Neural progenitor cell (in vitro differentiated cells): ENCODE data around the gene HDAC4. TPM values are rescaled to one million over a fixed set of nuclear protein-coding genes. Genes with fewer than 3 reads are reported as not detected.

Experiments
- DNase-seq: peaks from one replicate; pipeline ENCODE4 v3.0.0-alpha.2; 2016; ENCODE audit warnings: low spot score
- H2AFZ ChIP-seq: fragments of 200-600 bp; sonication (generic); replicated peaks from 2 replicates; pipeline ENCODE4 v1.6.1; 2016; ENCODE audit warnings: antibody characterized with exemption
- H3F3A ChIP-seq: fragments of 200-600 bp; sonication (generic); 2 replicates; pipeline ENCODE4 v1.6.1; 2016; ENCODE audit warnings: antibody characterized with exemption, low read depth
- H3K27ac ChIP-seq: fragments of 200-600 bp; sonication (generic); 2 replicates; pipeline ENCODE4 v1.5.1; 2016; ENCODE audit warnings: mild to moderate bottlenecking
- H3K27me3 ChIP-seq: fragments of 200-600 bp; sonication (generic); 2 replicates; pipeline ENCODE4 v1.6.1; 2016; ENCODE audit warnings: mild to moderate bottlenecking, moderate library complexity
- H3K36me3 ChIP-seq: fragments of 200-600 bp; sonication (generic); 2 replicates; pipeline ENCODE4 v1.5.1; 2016
- H3K4me1 ChIP-seq: fragments of 200-600 bp; sonication (generic); 2 replicates; pipeline ENCODE4 v1.6.1; 2016; ENCODE audit warnings: mixed run types
- H3K4me2 ChIP-seq: fragments of 200-600 bp; sonication (generic); 2 replicates; pipeline ENCODE4 v1.6.1; 2016
- H3K4me3 ChIP-seq: fragments of 200-600 bp; sonication (generic); 2 replicates; pipeline ENCODE4 v1.5.1; 2016
- H3K79me2 ChIP-seq: fragments of 200-600 bp; sonication (generic); 2 replicates; pipeline ENCODE4 v1.6.1; 2016; ENCODE audit warnings: low read depth
- H3K9ac ChIP-seq: fragments of 200-600 bp; sonication (generic); 2 replicates; pipeline ENCODE4 v1.6.1; 2016
- H3K9me3 ChIP-seq: fragments of 200-600 bp; sonication (generic); 2 replicates; pipeline ENCODE4 v1.5.1; 2016; ENCODE audit warnings: low read depth
- H4K20me1 ChIP-seq: fragments of 200-600 bp; sonication (generic); 2 replicates; pipeline ENCODE4 v1.6.1; 2016; ENCODE audit warnings: low read depth
- H3K27ac Mint-ChIP-seq: 3 replicates; pipeline ENCODE4 v1.8.0; 2021; ENCODE audit warnings: mixed read lengths
- H3K27me3 Mint-ChIP-seq: 2 replicates; pipeline ENCODE4 v1.8.0; 2022; ENCODE audit warnings: low read depth, mild to moderate bottlenecking, inconsistent platforms, moderate library complexity, mixed read lengths; ENCODE audit not compliant: insufficient read depth
- H3K36me3 Mint-ChIP-seq: 3 replicates; pipeline ENCODE4 v1.8.0; 2021; ENCODE audit warnings: mixed read lengths
- H3K4me1 Mint-ChIP-seq: 3 replicates; pipeline ENCODE4 v1.8.0; 2021; ENCODE audit warnings: mixed read lengths
- H3K4me3 Mint-ChIP-seq: 3 replicates; pipeline ENCODE4 v1.8.0; 2021; ENCODE audit warnings: mild to moderate bottlenecking, moderate library complexity, mixed read lengths
- H3K9me3 Mint-ChIP-seq: 3 replicates; pipeline ENCODE4 v1.8.0; 2020; ENCODE audit warnings: mixed read lengths
- EZH2 ChIP-seq: fragments of 200-600 bp; sonication (generic); IDR thresholded peaks from 2 replicates; pipeline ENCODE4 v1.6.1; 2017; ENCODE audit warnings: antibody characterized with exemption, mild to moderate bottlenecking, moderate library complexity
- EZH2phosphoT487 ChIP-seq: fragments of 200-600 bp; sonication (generic); IDR thresholded peaks from 2 replicates; pipeline ENCODE4 v1.6.1; 2017; ENCODE audit warnings: antibody characterized with exemption
- total RNA-seq: library from RNA; depleted of rRNA; stranded (reverse); fragments of >200 nt; gene quantifications from 2 replicates; pipeline ENCODE4 v1.2.3, GENCODE V29; 2015; ENCODE audit warnings: low replicate concordance
- TF ChIP-seq, protein P1 (sequence below): fragments of 200-600 bp; sonication (generic); IDR thresholded peaks from 2 replicates; pipeline ENCODE4 v1.5.1; 2017; ENCODE audit warnings: antibody characterized with exemption, mild to moderate bottlenecking

The HDAC4 gene
- total RNA-seq, 1 donor from 2014 or later: 36.0 TPM

- peaks cover under 1% of the 10 kb centered on the region for H3K9me3 ChIP-seq
- H3K4me3 ChIP-seq: no peak overlapping the region
- no peak for DNase-seq
- no peaks in the 10 kb centered on the region for H3K27me3 ChIP-seq
- H3K4me3 Mint-ChIP-seq: no peak overlapping the region
- no peak for TF ChIP-seq EZH2phosphoT487
- TF ChIP-seq, protein P1, sequence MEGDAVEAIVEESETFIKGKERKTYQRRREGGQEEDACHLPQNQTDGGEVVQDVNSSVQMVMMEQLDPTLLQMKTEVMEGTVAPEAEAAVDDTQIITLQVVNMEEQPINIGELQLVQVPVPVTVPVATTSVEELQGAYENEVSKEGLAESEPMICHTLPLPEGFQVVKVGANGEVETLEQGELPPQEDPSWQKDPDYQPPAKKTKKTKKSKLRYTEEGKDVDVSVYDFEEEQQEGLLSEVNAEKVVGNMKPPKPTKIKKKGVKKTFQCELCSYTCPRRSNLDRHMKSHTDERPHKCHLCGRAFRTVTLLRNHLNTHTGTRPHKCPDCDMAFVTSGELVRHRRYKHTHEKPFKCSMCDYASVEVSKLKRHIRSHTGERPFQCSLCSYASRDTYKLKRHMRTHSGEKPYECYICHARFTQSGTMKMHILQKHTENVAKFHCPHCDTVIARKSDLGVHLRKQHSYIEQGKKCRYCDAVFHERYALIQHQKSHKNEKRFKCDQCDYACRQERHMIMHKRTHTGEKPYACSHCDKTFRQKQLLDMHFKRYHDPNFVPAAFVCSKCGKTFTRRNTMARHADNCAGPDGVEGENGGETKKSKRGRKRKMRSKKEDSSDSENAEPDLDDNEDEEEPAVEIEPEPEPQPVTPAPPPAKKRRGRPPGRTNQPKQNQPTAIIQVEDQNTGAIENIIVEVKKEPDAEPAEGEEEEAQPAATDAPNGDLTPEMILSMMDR: no peak
- TF ChIP-seq EZH2: no peak
- H3K4me2 ChIP-seq: no peak overlapping the region
- peaks cover 29% of the 10 kb centered on the region for H3K9me3 Mint-ChIP-seq
- peaks cover 15% of the 10 kb centered on the region for H3K4me1 ChIP-seq
- peaks cover 34% of the 10 kb centered on the region for H4K20me1 ChIP-seq
- H3K79me2 ChIP-seq: peaks cover 98% of the 10 kb centered on the region
- no peak overlapping the region for H2AFZ ChIP-seq
- H3K4me1 Mint-ChIP-seq: no peaks in the 10 kb centered on the region
- no peaks in the 10 kb centered on the region for H3F3A ChIP-seq
- no peak overlapping the region for H3K27ac Mint-ChIP-seq
- peaks cover 26% of the 10 kb centered on the region for H3K36me3 Mint-ChIP-seq
- no peak overlapping the region for H3K27ac ChIP-seq
- no peak overlapping the region for H3K9ac ChIP-seq
- peaks cover 5% of the 10 kb centered on the region for H3K27me3 Mint-ChIP-seq
- peaks cover 5% of the 10 kb centered on the region for H3K36me3 ChIP-seq
Measured at GRCh38 chr2:239360008-239360407, 40.8 kb downstream of the HDAC4 start.

DNA sequence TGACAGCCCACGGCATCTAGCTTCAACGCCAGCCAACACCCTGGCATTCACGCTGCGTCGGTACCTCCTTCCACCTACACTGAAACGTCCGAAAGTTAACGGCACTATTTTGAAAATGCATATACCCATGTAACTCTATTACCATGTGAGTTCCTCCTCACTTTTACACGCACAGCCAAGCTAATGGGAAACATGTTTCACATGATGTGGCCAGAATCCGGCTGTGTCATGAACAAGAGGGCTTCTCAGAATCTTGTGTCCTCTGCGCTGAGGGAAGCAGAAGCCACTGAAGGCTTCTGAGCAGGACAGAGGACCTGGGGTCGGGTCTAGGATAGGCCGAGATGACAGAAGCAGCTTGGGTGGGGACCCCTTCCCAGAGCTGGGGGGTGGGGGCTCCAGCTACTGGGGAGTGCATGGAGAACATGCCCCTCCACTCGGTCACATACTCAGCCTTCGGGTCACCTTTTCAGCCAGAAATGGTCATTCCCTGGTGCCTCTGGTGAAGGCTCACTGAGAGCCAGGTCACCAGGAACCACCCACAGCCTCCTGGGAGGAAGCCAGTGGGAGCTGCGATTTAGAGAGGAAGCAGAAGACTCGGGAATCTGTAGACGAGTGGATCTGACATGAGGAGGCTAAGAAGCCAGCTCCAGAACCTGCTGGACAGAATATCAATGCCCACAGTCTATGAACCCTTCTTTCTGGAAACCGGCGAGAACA lies 41.5 kb downstream of the HDAC4 start:
- H3K4me2 ChIP-seq: no peak overlapping the region
- no peak overlapping the region for H2AFZ ChIP-seq
- H3K4me3 Mint-ChIP-seq: no peak overlapping the region
- H3K36me3 Mint-ChIP-seq: peaks cover 30% of the 10 kb centered on the region
- H3K9ac ChIP-seq: no peak overlapping the region
- peaks cover 94% of the 10 kb centered on the region for H3K79me2 ChIP-seq
- H3K27me3 ChIP-seq: no peaks in the 10 kb centered on the region
- no peaks in the 10 kb centered on the region for H3K4me1 Mint-ChIP-seq
- DNase-seq: no peak
- H3F3A ChIP-seq: no peaks in the 10 kb centered on the region
- peaks cover 34% of the 10 kb centered on the region for H3K9me3 Mint-ChIP-seq
- H3K4me1 ChIP-seq: peaks cover 15% of the 10 kb centered on the region
- no peak overlapping the region for H3K27ac Mint-ChIP-seq
- peaks cover 5% of the 10 kb centered on the region for H3K36me3 ChIP-seq
- TF ChIP-seq EZH2 (no peak), EZH2phosphoT487 (no peak)
- TF ChIP-seq, protein P1: no peak
- no peak overlapping the region for H3K4me3 ChIP-seq
- no peak overlapping the region for H3K27ac ChIP-seq
- H3K9me3 ChIP-seq: peaks cover 4% of the 10 kb centered on the region
- H3K27me3 Mint-ChIP-seq: peaks cover 5% of the 10 kb centered on the region
- peaks cover 34% of the 10 kb centered on the region for H4K20me1 ChIP-seq

DNA sequence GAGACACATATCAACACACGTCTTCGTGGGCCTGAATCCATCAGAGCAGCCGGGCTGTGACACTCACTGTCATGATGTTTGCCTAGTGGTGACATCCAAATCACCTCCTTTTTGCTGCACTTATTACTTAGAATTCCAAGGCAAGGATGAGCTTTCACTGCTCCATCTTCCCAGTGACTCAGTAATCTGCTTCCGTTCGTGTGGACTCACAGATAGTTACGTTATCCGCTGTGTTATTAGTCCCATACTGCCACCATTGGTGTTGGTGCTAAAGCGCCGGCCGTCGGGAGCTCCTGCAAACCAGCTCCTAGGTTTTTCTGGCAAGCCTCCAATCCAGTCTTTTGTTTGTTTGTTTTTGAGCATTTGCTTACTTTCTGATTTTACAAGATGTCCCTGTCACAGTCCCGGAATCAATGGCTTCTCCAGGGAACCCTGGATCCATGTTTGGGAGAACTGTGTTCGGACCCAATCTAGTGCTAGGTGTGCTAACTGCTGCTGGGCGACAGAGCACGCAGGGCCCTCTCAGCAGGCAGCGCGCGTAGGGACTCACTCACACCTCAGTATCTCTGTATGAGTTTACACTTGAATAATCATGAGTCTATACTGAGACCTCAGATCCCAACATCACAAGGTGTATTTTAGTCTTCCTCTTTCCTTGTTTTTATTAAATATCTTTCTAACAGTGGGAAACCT lies 42.6 kb downstream of the HDAC4 start:
- Mint-ChIP-seq H3K4me1 (no peaks in the 10 kb centered on the region), H3K27me3 (peaks cover 5% of the 10 kb centered on the region), H3K9me3 (peaks cover 35% of the 10 kb centered on the region), H3K36me3 (peaks cover 32% of the 10 kb centered on the region), H3K4me3 (no peak overlapping the region), H3K27ac (no peak overlapping the region)
- H3K79me2 ChIP-seq: peaks cover 94% of the 10 kb centered on the region
- H3K4me3 ChIP-seq: no peak overlapping the region
- peaks cover 5% of the 10 kb centered on the region for H3K36me3 ChIP-seq
- H3K9ac ChIP-seq: no peak overlapping the region
- H3K9me3 ChIP-seq: peaks cover 4% of the 10 kb centered on the region
- H2AFZ ChIP-seq: no peak overlapping the region
- no peaks in the 10 kb centered on the region for H3K27me3 ChIP-seq
- DNase-seq: peak; percentile 22
- H3F3A ChIP-seq: no peaks in the 10 kb centered on the region
- H3K4me2 ChIP-seq: no peak overlapping the region
- peaks cover 32% of the 10 kb centered on the region for H4K20me1 ChIP-seq
- H3K4me1 ChIP-seq: peaks cover 15% of the 10 kb centered on the region
- H3K27ac ChIP-seq: no peak overlapping the region
- TF ChIP-seq, protein P1: no peak
- no peak for TF ChIP-seq EZH2phosphoT487
- TF ChIP-seq EZH2: no peak
